BLaER1 (cell line): ENCODE data around the gene TBC1D26.
"Not testable (repeated sequence)": the region's sequence is repeated elsewhere in the genome, so short reads cannot be mapped to it uniquely, and the experiment has no call there.

ENCODE experiments used
- H3K27ac ChIP-seq: shearing (Covaris generic); formaldehyde crosslinking; 2 replicates; pipeline ENCODE4 v1.8.1; 2022
- H3K27me3 ChIP-seq: shearing (Covaris generic); formaldehyde crosslinking; 2 replicates; pipeline ENCODE4 v1.8.1; 2022
- H3K36me3 ChIP-seq: shearing (Covaris generic); formaldehyde crosslinking; 2 replicates; pipeline ENCODE4 v1.8.1; 2022
- H3K4me1 ChIP-seq: shearing (Covaris generic); formaldehyde crosslinking; 2 replicates; pipeline ENCODE4 v1.8.1; 2022
- H3K4me2 ChIP-seq: shearing (Covaris generic); formaldehyde crosslinking; 2 replicates; pipeline ENCODE4 v1.8.1; 2022
- H3K4me3 ChIP-seq: shearing (Covaris generic); formaldehyde crosslinking; 2 replicates; pipeline ENCODE4 v1.8.1; 2022
- H3K9ac ChIP-seq: shearing (Covaris generic); formaldehyde crosslinking; 2 replicates; pipeline ENCODE4 v1.8.1; 2022
- H3K9me3 ChIP-seq: shearing (Covaris generic); formaldehyde crosslinking; 2 replicates; pipeline ENCODE4 v1.8.1; 2022
- H4K20me1 ChIP-seq: shearing (Covaris generic); formaldehyde crosslinking; 2 replicates; pipeline ENCODE4 v1.8.1; 2022
- Cebpa-rat ChIP-seq: shearing (Covaris generic); IDR thresholded peaks from 2 replicates; pipeline ENCODE4 v1.8.1; 2022

TBC1D26 gene

GRCh38 chr17:15738066-15738465, 6.0 kb downstream of the TBC1D26 start:
- Histone ChIP-seq H3K4me2 (no peak overlapping the region), H3K4me3 (no peak overlapping the region), H3K27ac (no peak overlapping the region), H3K9ac (no peak overlapping the region), H3K4me1 (peaks cover 5% of the 10 kb centered on the region; the same call in 1 of the 2 replicates), H3K9me3 (no peaks in the 10 kb centered on the region), H3K36me3 (no peaks in the 10 kb centered on the region), H3K27me3 (no peaks in the 10 kb centered on the region), H4K20me1 (no peaks in the 10 kb centered on the region)
- TF ChIP-seq Cebpa-rat = no peak

- H3K9ac ChIP-seq, H3K27me3 ChIP-seq, H3K4me1 ChIP-seq, H3K4me2 ChIP-seq, H3K36me3 ChIP-seq, H3K4me3 ChIP-seq, H3K9me3 ChIP-seq, H4K20me1 ChIP-seq, H3K27ac ChIP-seq: not testable (repeated sequence)
Observed at GRCh38 chr17:15739259-15739658, 7.2 kb downstream of the TBC1D26 start.

GRCh38 chr17:15740041-15740440, 8.0 kb downstream of the TBC1D26 start:
- H3K4me2 ChIP-seq, H3K4me1 ChIP-seq, H3K27me3 ChIP-seq, H4K20me1 ChIP-seq, H3K9me3 ChIP-seq, H3K36me3 ChIP-seq, H3K27ac ChIP-seq, H3K4me3 ChIP-seq, H3K9ac ChIP-seq: not testable (repeated sequence)

GRCh38 chr17:15740570-15741120, 8.6 kb downstream of the TBC1D26 start:
- H3K9ac ChIP-seq = no peak overlapping the region
- H3K4me1 ChIP-seq = peaks cover 5% of the 10 kb centered on the region; the same call in 1 of the 2 replicates
- H4K20me1 ChIP-seq = no peaks in the 10 kb centered on the region
- no peaks in the 10 kb centered on the region for H3K36me3 ChIP-seq
- no peak overlapping the region for H3K4me3 ChIP-seq
- no peaks in the 10 kb centered on the region for H3K9me3 ChIP-seq
- no peak for TF ChIP-seq Cebpa-rat
- no peak overlapping the region for H3K4me2 ChIP-seq
- no peak overlapping the region for H3K27ac ChIP-seq
- no peaks in the 10 kb centered on the region for H3K27me3 ChIP-seq

- Histone ChIP-seq H3K27ac (no peak overlapping the region), H3K4me2 (no peak overlapping the region), H3K36me3 (no peaks in the 10 kb centered on the region), H3K4me3 (no peak overlapping the region), H3K9me3 (peaks cover 6% of the 10 kb centered on the region), H4K20me1 (no peaks in the 10 kb centered on the region), H3K9ac (no peak overlapping the region), H3K4me1 (peaks cover 5% of the 10 kb centered on the region; the same call in 1 of the 2 replicates), H3K27me3 (no peaks in the 10 kb centered on the region)
- no peak for TF ChIP-seq Cebpa-rat
Observed at GRCh38 chr17:15741624-15742023, 9.5 kb downstream of the TBC1D26 start.

GRCh38 chr17:15742051-15742795, 10.1 kb downstream of the TBC1D26 start:
- no peaks in the 10 kb centered on the region for H3K27me3 ChIP-seq
- no peaks in the 10 kb centered on the region for H4K20me1 ChIP-seq
- H3K4me3 ChIP-seq = no peak overlapping the region
- H3K36me3 ChIP-seq = no peaks in the 10 kb centered on the region
- no peak overlapping the region for H3K9ac ChIP-seq
- no peak for TF ChIP-seq Cebpa-rat
- peaks cover 9% of the 10 kb centered on the region; the same call in 1 of the 2 replicates for H3K4me1 ChIP-seq
- H3K27ac ChIP-seq = no peak overlapping the region
- no peak overlapping the region for H3K4me2 ChIP-seq
- peaks cover 11% of the 10 kb centered on the region for H3K9me3 ChIP-seq

GRCh38 chr17:15742921-15743320, 10.8 kb downstream of the TBC1D26 start:
- no peaks in the 10 kb centered on the region for H3K36me3 ChIP-seq
- H3K9me3 ChIP-seq = peaks cover 11% of the 10 kb centered on the region
- H3K27ac ChIP-seq = no peak overlapping the region
- H3K9ac ChIP-seq = no peak overlapping the region
- TF ChIP-seq Cebpa-rat = no peak
- H4K20me1 ChIP-seq = no peaks in the 10 kb centered on the region
- no peak overlapping the region for H3K4me2 ChIP-seq
- H3K27me3 ChIP-seq = no peaks in the 10 kb centered on the region
- peaks cover 16% of the 10 kb centered on the region for H3K4me1 ChIP-seq
- no peak overlapping the region for H3K4me3 ChIP-seq

- TF ChIP-seq Cebpa-rat = no peak
Observed at GRCh38 chr17:15744074-15744676, 12.1 kb downstream of the TBC1D26 start.

GRCh38 chr17:15744885-15745284, 12.8 kb downstream of the TBC1D26 start:
- Histone ChIP-seq H3K9ac (no peak overlapping the region), H3K27me3 (no peaks in the 10 kb centered on the region), H3K4me1 (peaks cover 30% of the 10 kb centered on the region), H3K4me2 (no peak overlapping the region), H3K27ac (no peak overlapping the region), H3K36me3 (no peaks in the 10 kb centered on the region), H3K4me3 (no peak overlapping the region), H3K9me3 (peaks cover 11% of the 10 kb centered on the region), H4K20me1 (no peaks in the 10 kb centered on the region)
- no peak for TF ChIP-seq Cebpa-rat

More at GRCh38 chr17:15744074-15744676, 12.1 kb downstream of the TBC1D26 start:
- H3K36me3 ChIP-seq = no peaks in the 10 kb centered on the region
- H3K4me2 ChIP-seq = no peak overlapping the region
- no peak overlapping the region for H3K27ac ChIP-seq
- no peak overlapping the region for H3K9ac ChIP-seq
- H3K4me1 ChIP-seq = peaks cover 25% of the 10 kb centered on the region
- no peaks in the 10 kb centered on the region for H3K27me3 ChIP-seq
- no peaks in the 10 kb centered on the region for H4K20me1 ChIP-seq
- H3K4me3 ChIP-seq = no peak overlapping the region
- H3K9me3 ChIP-seq = peaks cover 11% of the 10 kb centered on the region

- not testable (repeated sequence) for H3K4me3 ChIP-seq, H3K9ac ChIP-seq, H3K27me3 ChIP-seq, H4K20me1 ChIP-seq, H3K36me3 ChIP-seq
- Histone ChIP-seq H3K4me2 (peak overlapping the region; percentile 78), H3K27ac (peak overlapping the region; percentile 65; the same call in 1 of the 2 replicates), H3K9me3 (peaks cover 11% of the 10 kb centered on the region), H3K4me1 (peaks cover 25% of the 10 kb centered on the region)
Observed at GRCh38 chr17:15749403-15749802, 17.3 kb downstream of the TBC1D26 start.

- not testable (repeated sequence) for H3K9ac ChIP-seq, H3K4me3 ChIP-seq, H3K4me2 ChIP-seq, H3K27me3 ChIP-seq, H3K9me3 ChIP-seq, H4K20me1 ChIP-seq, H3K4me1 ChIP-seq, H3K36me3 ChIP-seq, H3K27ac ChIP-seq
Observed at GRCh38 chr17:15768865-15769533, 36.9 kb downstream of the TBC1D26 start.

GRCh38 chr17:15770679-15771078, 38.6 kb downstream of the TBC1D26 start:
- H3K4me2 ChIP-seq, H3K4me3 ChIP-seq, H3K27ac ChIP-seq, H3K36me3 ChIP-seq, H3K27me3 ChIP-seq, H3K9ac ChIP-seq, H3K4me1 ChIP-seq, H3K9me3 ChIP-seq, H4K20me1 ChIP-seq: not testable (repeated sequence)
